ENCODE data around the gene HUNK.

DNA sequence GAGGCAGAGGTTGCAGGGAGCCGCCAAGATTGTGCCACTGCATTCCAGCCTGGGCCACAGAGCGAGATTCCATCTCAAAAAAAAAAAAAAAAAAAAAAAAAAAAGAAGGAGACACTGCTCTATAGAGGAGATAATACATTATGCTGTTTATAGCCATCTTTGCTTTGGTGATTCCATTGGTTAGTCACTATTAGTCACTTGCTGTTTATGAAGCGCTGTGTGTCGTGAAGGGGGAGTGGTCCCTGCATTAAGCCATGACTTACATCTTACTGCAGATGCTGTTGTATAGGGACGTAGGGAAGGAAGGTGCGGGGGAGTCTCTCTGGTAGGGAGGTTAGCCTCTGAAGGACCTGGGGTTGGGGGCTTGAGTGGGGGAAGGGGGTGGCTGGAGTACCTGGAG is 48.3 kb downstream of the HUNK start:
- TF ChIP-seq, protein P1, sequence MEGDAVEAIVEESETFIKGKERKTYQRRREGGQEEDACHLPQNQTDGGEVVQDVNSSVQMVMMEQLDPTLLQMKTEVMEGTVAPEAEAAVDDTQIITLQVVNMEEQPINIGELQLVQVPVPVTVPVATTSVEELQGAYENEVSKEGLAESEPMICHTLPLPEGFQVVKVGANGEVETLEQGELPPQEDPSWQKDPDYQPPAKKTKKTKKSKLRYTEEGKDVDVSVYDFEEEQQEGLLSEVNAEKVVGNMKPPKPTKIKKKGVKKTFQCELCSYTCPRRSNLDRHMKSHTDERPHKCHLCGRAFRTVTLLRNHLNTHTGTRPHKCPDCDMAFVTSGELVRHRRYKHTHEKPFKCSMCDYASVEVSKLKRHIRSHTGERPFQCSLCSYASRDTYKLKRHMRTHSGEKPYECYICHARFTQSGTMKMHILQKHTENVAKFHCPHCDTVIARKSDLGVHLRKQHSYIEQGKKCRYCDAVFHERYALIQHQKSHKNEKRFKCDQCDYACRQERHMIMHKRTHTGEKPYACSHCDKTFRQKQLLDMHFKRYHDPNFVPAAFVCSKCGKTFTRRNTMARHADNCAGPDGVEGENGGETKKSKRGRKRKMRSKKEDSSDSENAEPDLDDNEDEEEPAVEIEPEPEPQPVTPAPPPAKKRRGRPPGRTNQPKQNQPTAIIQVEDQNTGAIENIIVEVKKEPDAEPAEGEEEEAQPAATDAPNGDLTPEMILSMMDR (IDR thresholded peaks at IDR 0.05): no peak
- TF ChIP-seq EP300 (IDR thresholded peaks at IDR 0.05) (no peak), POLR2A (IDR thresholded peaks at IDR 0.05) (no peak)

All from sigmoid colon (tissue), 4 donors.